Smooth muscle cell (in vitro differentiated cells): ENCODE data around the gene DPP8. TPM values are rescaled to one million over a fixed set of nuclear protein-coding genes. Genes with fewer than 3 reads are reported as not detected.

Experiments used
- DNase-seq: peaks from one replicate; lab custom pipeline; 2025; ENCODE audit not compliant: unreplicated experiment; lab: John Stamatoyannopoulos, UW
- H2AFZ ChIP-seq: fragments of 200-600 bp; sonication (generic); 2 replicates; pipeline ENCODE4 v1.6.0; 2016; ENCODE audit warnings: antibody characterized with exemption, low read depth, mild to moderate bottlenecking
- H3F3A ChIP-seq: fragments of 200-600 bp; sonication (generic); 2 replicates; pipeline ENCODE4 v1.6.0; 2017; ENCODE audit warnings: antibody characterized with exemption, low read depth
- H3K27ac ChIP-seq: fragments of 200-600 bp; sonication (generic); 2 replicates; pipeline ENCODE4 v1.5.1; 2016; ENCODE audit warnings: low read depth, mild to moderate bottlenecking
- H3K27me3 ChIP-seq: fragments of 200-600 bp; sonication (generic); 2 replicates; pipeline ENCODE4 v1.6.1; 2016; ENCODE audit warnings: low read depth, mild to moderate bottlenecking
- H3K36me3 ChIP-seq: fragments of 200-600 bp; sonication (generic); 2 replicates; pipeline ENCODE4 v1.5.1; 2016; ENCODE audit warnings: low read depth
- H3K4me1 ChIP-seq: fragments of 200-600 bp; sonication (generic); 2 replicates; pipeline ENCODE4 v1.5.1; 2016; ENCODE audit warnings: low read depth
- H3K4me2 ChIP-seq: fragments of 200-600 bp; sonication (generic); 2 replicates; pipeline ENCODE4 v1.6.0; 2016; ENCODE audit warnings: mild to moderate bottlenecking
- H3K4me3 ChIP-seq: fragments of 200-600 bp; sonication (generic); 2 replicates; pipeline ENCODE4 v1.5.1; 2016; ENCODE audit warnings: mild to moderate bottlenecking
- H3K79me2 ChIP-seq: fragments of 200-600 bp; sonication (generic); 2 replicates; pipeline ENCODE4 v1.6.0; 2016; ENCODE audit warnings: low read depth, mild to moderate bottlenecking
- H3K9ac ChIP-seq: fragments of 200-600 bp; sonication (generic); 2 replicates; pipeline ENCODE4 v1.6.0; 2016; ENCODE audit warnings: low read depth
- H3K9me3 ChIP-seq: fragments of 200-600 bp; sonication (generic); replicated peaks from 2 replicates; pipeline ENCODE4 v1.5.1; 2016; ENCODE audit warnings: low read depth
- H4K20me1 ChIP-seq: fragments of 200-600 bp; sonication (generic); 2 replicates; pipeline ENCODE4 v1.6.0; 2016; ENCODE audit warnings: low read depth
- WGBS: methylation state at CpG from one replicate; pipeline ENCODE4 v1.1.7; 2016; ENCODE audit warnings: low lambda C conversion rate; 5-methylcytosine and 5-hydroxymethylcytosine counted together
- polyA plus RNA-seq: library from polyadenylated mRNA; unstranded; fragments of >200 nt; fragmentation: Nextera tagmentation; extraction: Ambion mirVana; gene quantifications from 2 replicates; pipeline ENCODE4 v1.2.1, GENCODE V29; 2016
- total RNA-seq: library from RNA; depleted of rRNA; stranded (reverse); fragments of >200 nt; gene quantifications from 2 replicates; pipeline ENCODE4 v1.2.3, GENCODE V29; 2014
- TF ChIP-seq, protein P1 (sequence below): fragments of 200-600 bp; sonication (generic); IDR thresholded peaks from 2 replicates; pipeline ENCODE4 v1.5.1; 2017; ENCODE audit warnings: borderline replicate concordance, mild to moderate bottlenecking, antibody characterized with exemption; ENCODE audit not compliant: insufficient read depth, poor library complexity, severe bottlenecking

Gene DPP8
- total and polyA plus RNA-seq, 2 experiments from 2014 or later = 30.2 to 30.8 TPM

DNA sequence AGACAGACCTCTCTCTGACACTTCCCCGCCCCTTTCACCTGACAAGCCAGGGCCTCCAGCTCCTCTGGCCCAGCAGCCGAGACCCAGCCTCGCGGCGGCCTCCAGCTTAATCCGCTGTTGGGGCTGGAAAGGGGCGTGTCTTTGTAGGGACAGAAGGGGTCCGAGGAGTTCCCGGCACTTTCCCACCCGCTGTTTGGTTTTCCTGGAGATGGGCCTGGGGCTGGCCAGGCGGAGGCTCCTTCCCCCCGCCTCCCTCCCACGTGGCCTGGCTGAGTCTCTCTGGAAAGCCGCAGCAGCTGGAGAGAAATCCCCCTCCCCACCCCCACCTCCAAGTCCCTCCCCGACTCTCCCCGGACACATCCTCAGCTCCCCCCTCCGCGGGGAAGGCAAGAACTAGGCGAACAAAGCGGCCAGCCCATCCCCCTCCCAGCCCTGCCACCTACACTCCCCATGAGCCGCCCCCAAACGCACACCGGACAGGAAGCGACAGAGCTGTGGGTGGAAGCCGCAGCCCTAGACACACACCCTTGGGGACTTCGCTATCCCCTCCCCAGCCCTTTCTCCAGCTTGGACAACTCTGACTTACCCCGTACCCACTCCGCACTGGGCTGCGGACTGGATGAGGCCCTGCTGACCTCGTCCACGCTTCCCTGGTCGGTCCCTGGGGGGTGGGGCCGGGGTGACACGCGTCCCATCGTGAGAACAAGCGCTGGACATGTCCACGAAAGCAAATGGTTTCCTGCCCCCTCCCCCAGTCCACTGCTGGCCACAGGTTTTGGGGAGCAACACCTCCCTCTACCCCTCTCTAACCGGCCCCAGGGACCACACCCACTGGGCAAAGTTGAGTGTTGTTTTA, 95.9 kb downstream of the DPP8 start:
- 1% methylated on average over 38 of the region's 39 CpGs for WGBS
- H3K9ac ChIP-seq = peak overlapping the region; percentile 90

DNA sequence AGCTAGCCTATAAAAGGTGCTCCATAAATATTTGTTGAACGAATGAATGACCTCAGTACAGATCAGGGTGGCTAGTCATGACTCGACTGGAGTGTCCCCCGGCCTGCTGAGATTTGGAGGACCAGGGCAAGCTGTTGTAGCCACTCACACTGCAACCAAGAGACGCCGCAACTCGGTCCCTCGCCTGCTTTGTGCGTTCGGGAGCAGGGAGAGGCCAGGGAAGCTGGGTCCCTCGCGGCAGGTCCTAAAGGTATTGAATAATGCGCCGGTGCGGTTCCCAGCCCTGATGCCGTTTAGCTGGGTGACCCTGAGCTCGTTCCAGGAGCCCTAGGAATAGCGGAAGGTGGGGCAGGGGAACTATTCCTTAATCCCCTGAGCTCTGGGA, 96.5 kb downstream of the DPP8 start:
- Histone ChIP-seq H3K9ac (peak overlapping the region; percentile 5), H3K27me3 (no peaks in the 10 kb centered on the region), H3K4me3 (peak overlapping the region; percentile 76), H3F3A (peaks cover 36% of the 10 kb centered on the region), H3K36me3 (no peaks in the 10 kb centered on the region), H3K27ac (peak overlapping the region; percentile 88), H4K20me1 (no peaks in the 10 kb centered on the region), H3K9me3 (no peaks in the 10 kb centered on the region), H2AFZ (no peak overlapping the region), H3K79me2 (peaks cover 30% of the 10 kb centered on the region), H3K4me2 (peak overlapping the region; percentile 99), H3K4me1 (peaks cover 50% of the 10 kb centered on the region)
- WGBS = 12% methylated on average over 17 of the region's 17 CpGs
- TF ChIP-seq, protein P1, sequence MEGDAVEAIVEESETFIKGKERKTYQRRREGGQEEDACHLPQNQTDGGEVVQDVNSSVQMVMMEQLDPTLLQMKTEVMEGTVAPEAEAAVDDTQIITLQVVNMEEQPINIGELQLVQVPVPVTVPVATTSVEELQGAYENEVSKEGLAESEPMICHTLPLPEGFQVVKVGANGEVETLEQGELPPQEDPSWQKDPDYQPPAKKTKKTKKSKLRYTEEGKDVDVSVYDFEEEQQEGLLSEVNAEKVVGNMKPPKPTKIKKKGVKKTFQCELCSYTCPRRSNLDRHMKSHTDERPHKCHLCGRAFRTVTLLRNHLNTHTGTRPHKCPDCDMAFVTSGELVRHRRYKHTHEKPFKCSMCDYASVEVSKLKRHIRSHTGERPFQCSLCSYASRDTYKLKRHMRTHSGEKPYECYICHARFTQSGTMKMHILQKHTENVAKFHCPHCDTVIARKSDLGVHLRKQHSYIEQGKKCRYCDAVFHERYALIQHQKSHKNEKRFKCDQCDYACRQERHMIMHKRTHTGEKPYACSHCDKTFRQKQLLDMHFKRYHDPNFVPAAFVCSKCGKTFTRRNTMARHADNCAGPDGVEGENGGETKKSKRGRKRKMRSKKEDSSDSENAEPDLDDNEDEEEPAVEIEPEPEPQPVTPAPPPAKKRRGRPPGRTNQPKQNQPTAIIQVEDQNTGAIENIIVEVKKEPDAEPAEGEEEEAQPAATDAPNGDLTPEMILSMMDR = no peak
- DNase-seq = no peak

More for the DNA sequence above, 95.9 kb downstream of the DPP8 start:
- Histone ChIP-seq H3K4me3 (peak overlapping the region; percentile 76), H3K27ac (peak overlapping the region; percentile 88), H3K4me1 (peaks cover 45% of the 10 kb centered on the region), H4K20me1 (no peaks in the 10 kb centered on the region), H3K27me3 (no peaks in the 10 kb centered on the region), H3K36me3 (no peaks in the 10 kb centered on the region), H3F3A (peaks cover 32% of the 10 kb centered on the region), H3K4me2 (peak overlapping the region; percentile 99), H3K79me2 (peaks cover 27% of the 10 kb centered on the region), H2AFZ (peak overlapping the region; percentile 61), H3K9me3 (no peaks in the 10 kb centered on the region)
- DNase-seq = peak; percentile 80
- TF ChIP-seq, protein P1 = no peak

DNA sequence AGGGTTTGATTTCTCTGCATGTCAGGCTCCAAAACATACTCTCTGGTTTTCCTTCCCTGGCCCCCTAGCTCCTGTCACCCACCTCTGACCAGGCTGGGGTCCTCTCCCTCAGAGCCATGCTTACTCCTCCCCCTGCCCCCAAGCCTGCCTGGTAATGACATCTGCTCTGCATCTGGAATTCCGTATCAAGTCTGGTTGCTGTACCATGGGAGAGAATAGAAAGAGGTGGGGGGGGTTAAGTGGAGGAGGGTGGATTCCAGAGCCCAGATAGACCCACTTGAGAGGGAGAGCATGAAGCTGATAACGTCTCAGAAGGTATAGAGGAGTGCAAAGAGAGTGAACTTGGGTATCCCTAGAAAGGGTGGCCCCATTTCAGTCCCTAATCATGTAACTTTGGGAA, 98.9 kb downstream of the DPP8 start:
- Histone ChIP-seq H3K27me3 (no peaks in the 10 kb centered on the region), H3K4me2 (no peak overlapping the region), H3K36me3 (no peaks in the 10 kb centered on the region), H3K9me3 (no peaks in the 10 kb centered on the region), H3F3A (peaks cover 32% of the 10 kb centered on the region), H4K20me1 (peaks cover 17% of the 10 kb centered on the region), H3K9ac (no peak overlapping the region), H2AFZ (no peak overlapping the region), H3K4me3 (no peak overlapping the region), H3K4me1 (peaks cover 70% of the 10 kb centered on the region), H3K27ac (peak overlapping the region; percentile 90), H3K79me2 (peaks cover 43% of the 10 kb centered on the region)
- WGBS = 40% methylated on average over 2 of the region's 2 CpGs
- TF ChIP-seq, protein P1 = no peak
- no peak for DNase-seq
